ENCODE results near the gene ARHGAP28. TPM values are rescaled to one million over a fixed set of nuclear protein-coding genes. Genes with fewer than 3 reads are reported as not detected.

ARHGAP28 gene
- total and polyA plus RNA-seq, 2 experiments from 2014 or later, result 13.6 to 23.7 TPM

- no peaks in the 10 kb centered on the region for H3K36me3 ChIP-seq
- H3K9me3 ChIP-seq (ENCODE audit: low read depth), result no peaks in the 10 kb centered on the region
- H3K27ac ChIP-seq, result peak overlapping the region; percentile 86
- no peaks in the 10 kb centered on the region for H3K27me3 ChIP-seq
- no peak for TF ChIP-seq CTCF (IDR thresholded peaks at IDR 0.05; ENCODE audit: low read depth, low read length)
- H3K4me3 ChIP-seq, result peak overlapping the region; percentile 34
- no peak for DNase-seq (ENCODE audit: low read depth in 1 of 2, low spot score in 1 of 2)
- peaks cover 28% of the 10 kb centered on the region for H3K4me1 ChIP-seq (ENCODE audit: low read depth)
These were observed 1.2 kb upstream of the ARHGAP28 start for GRCh38 chr18:6728331-6728730.

GRCh38 chr18:6728809-6729246, 688 bp upstream of the ARHGAP28 start:
- peaks cover 28% of the 10 kb centered on the region for H3K4me1 ChIP-seq (ENCODE audit: low read depth)
- DNase-seq (ENCODE audit: low read depth in 1 of 2, low spot score in 1 of 2), result no peak
- H3K36me3 ChIP-seq, result no peaks in the 10 kb centered on the region
- H3K27me3 ChIP-seq, result no peaks in the 10 kb centered on the region
- peak overlapping the region; percentile 86 for H3K27ac ChIP-seq
- TF ChIP-seq CTCF (IDR thresholded peaks at IDR 0.05; ENCODE audit: low read depth, low read length), result no peak
- peak overlapping the region; percentile 34 for H3K4me3 ChIP-seq
- H3K9me3 ChIP-seq (ENCODE audit: low read depth), result no peaks in the 10 kb centered on the region

- TF ChIP-seq CTCF (IDR thresholded peaks at IDR 0.05; ENCODE audit: low read depth, low read length), result no peak
- H3K36me3 ChIP-seq, result no peaks in the 10 kb centered on the region
- peak overlapping the region; percentile 34 for H3K4me3 ChIP-seq
- no peak for DNase-seq (ENCODE audit: low read depth in 1 of 2, low spot score in 1 of 2)
- H3K4me1 ChIP-seq (ENCODE audit: low read depth), result peaks cover 28% of the 10 kb centered on the region
- no peaks in the 10 kb centered on the region for H3K9me3 ChIP-seq (ENCODE audit: low read depth)
- H3K27ac ChIP-seq, result peak overlapping the region; percentile 86
- no peaks in the 10 kb centered on the region for H3K27me3 ChIP-seq
These were observed 1.1 kb downstream of the ARHGAP28 start for GRCh38 chr18:6730416-6731221.

- Histone ChIP-seq H3K4me3 (peak overlapping the region; percentile 34), H3K36me3 (no peaks in the 10 kb centered on the region), H3K4me1 (ENCODE audit: low read depth) (peaks cover 28% of the 10 kb centered on the region), H3K27ac (peak overlapping the region; percentile 86), H3K27me3 (no peaks in the 10 kb centered on the region), H3K9me3 (ENCODE audit: low read depth) (no peaks in the 10 kb centered on the region)
- TF ChIP-seq CTCF (IDR thresholded peaks at IDR 0.05; ENCODE audit: low read depth, low read length), result no peak
- peak in 1 of 2 donors; percentile 65 for DNase-seq (ENCODE audit: low read depth in 1 of 2, low spot score in 1 of 2)
These were observed 1.7 kb downstream of the ARHGAP28 start for GRCh38 chr18:6731222-6731596.

- Histone ChIP-seq H3K27ac (no peak overlapping the region), H3K36me3 (no peaks in the 10 kb centered on the region), H3K27me3 (no peaks in the 10 kb centered on the region), H3K4me1 (ENCODE audit: low read depth) (peaks cover 37% of the 10 kb centered on the region), H3K4me3 (no peak overlapping the region), H3K9me3 (ENCODE audit: low read depth) (no peaks in the 10 kb centered on the region)
- no peak for DNase-seq (ENCODE audit: low read depth in 1 of 2, low spot score in 1 of 2)
- TF ChIP-seq CTCF (IDR thresholded peaks at IDR 0.05; ENCODE audit: low read depth, low read length), result peak; percentile 17
These were observed 3.4 kb downstream of the ARHGAP28 start for GRCh38 chr18:6732952-6733351.

Measured in cardiac muscle cell (in vitro differentiated cells and primary cell).